CD14-positive monocyte (primary cell): ENCODE data around the gene RAB27A. TPM values are rescaled to one million over a fixed set of nuclear protein-coding genes. Genes with fewer than 3 reads are reported as not detected.

Experiments used
- DNase-seq, 3 donors: peaks; one replicate each; pipeline ENCODE4 v3.0.0-alpha.2; 2011 to 2022
- H2AFZ ChIP-seq: 2 replicates; pipeline ENCODE4 v1.6.0; 2012; ENCODE audit warnings: mild to moderate bottlenecking, low read depth, low read length, inconsistent platforms; ENCODE audit not compliant: insufficient read depth, poor library complexity, severe bottlenecking
- H3K27ac ChIP-seq, 2 donors: 1 replicate in 1 of 2; 2 replicates in 1 of 2; pipeline ENCODE4 v1.5.1; 2012 to 2013; ENCODE audit warnings: low read length in 2 of 2, control low read depth in 1 of 2, inconsistent platforms in 1 of 2, low read depth in 1 of 2, mild to moderate bottlenecking in 1 of 2
- H3K27me3 ChIP-seq, 2 donors: one replicate each; pipeline versions ENCODE4 v1.6.0 to v1.6.1; 2011 to 2013; ENCODE audit warnings: low read length in 2 of 2; ENCODE audit not compliant: control insufficient read depth in 2 of 2, insufficient read depth in 2 of 2
- H3K36me3 ChIP-seq, 2 donors: replicated peaks in 1 of 2; 1 replicate in 1 of 2; 2 replicates in 1 of 2; pipeline versions ENCODE4 v1.5.1 to v1.6.1; 2012 to 2013; ENCODE audit warnings: low read length in 2 of 2, control low read depth in 1 of 2, inconsistent platforms in 1 of 2, mild to moderate bottlenecking in 1 of 2; ENCODE audit not compliant: insufficient read depth in 2 of 2, control insufficient read depth in 1 of 2
- H3K4me1 ChIP-seq, 2 donors: 1 replicate in 1 of 2; 2 replicates in 1 of 2; pipeline versions ENCODE4 v1.5.1 to v1.6.1; 2012 to 2013; ENCODE audit warnings: low read length in 2 of 2, control low read depth in 1 of 2, inconsistent platforms in 1 of 2, mild to moderate bottlenecking in 1 of 2, moderate library complexity in 1 of 2; ENCODE audit not compliant: insufficient read depth in 2 of 2, control insufficient read depth in 1 of 2
- H3K4me2 ChIP-seq: replicated peaks from 2 replicates; pipeline ENCODE3; 2012; ENCODE audit warnings: low read length, moderate library complexity, mild to moderate bottlenecking; ENCODE audit not compliant: poor library complexity, severe bottlenecking; ENCODE audit errors: extremely low read depth
- H3K4me3 ChIP-seq, 3 experiments: fragments of 200-600 bp in 1 of 3; sonication (generic) in 1 of 3; replicated peaks in 1 of 3; 1 replicate in 2 of 3; 2 replicates in 1 of 3; pipeline ENCODE4 v1.5.1; 2011 to 2013; ENCODE audit warnings: low read length in 3 of 3, mild to moderate bottlenecking in 3 of 3, control low read depth in 2 of 3, low read depth in 2 of 3, inconsistent platforms in 1 of 3, moderate library complexity in 1 of 3
- H3K79me2 ChIP-seq: 2 replicates; pipeline ENCODE4 v1.6.0; 2012; ENCODE audit warnings: mild to moderate bottlenecking, control low read depth, inconsistent platforms, low read length, moderate library complexity; ENCODE audit not compliant: insufficient read depth
- H3K9ac ChIP-seq: 2 replicates; pipeline ENCODE4 v1.6.0; 2017; ENCODE audit warnings: low read length, mild to moderate bottlenecking; ENCODE audit not compliant: insufficient read depth, poor library complexity, severe bottlenecking
- H3K9me3 ChIP-seq, 2 donors: replicated peaks in 1 of 2; 1 replicate in 1 of 2; 2 replicates in 1 of 2; pipeline versions ENCODE4 v1.5.1 to v1.6.1; 2012 to 2013; ENCODE audit warnings: low read length in 2 of 2, control low read depth in 1 of 2; ENCODE audit not compliant: control insufficient read depth in 1 of 2, insufficient read depth in 1 of 2
- H4K20me1 ChIP-seq: 2 replicates; pipeline ENCODE4 v1.6.0; 2012; ENCODE audit warnings: mild to moderate bottlenecking, low read length, control low read depth, moderate library complexity; ENCODE audit not compliant: insufficient read depth
- H3K27ac Mint-ChIP-seq, 7 donors: one replicate each; pipeline ENCODE4 v1.8.0; 2020; ENCODE audit warnings: mild to moderate bottlenecking in 7 of 7, mixed read lengths in 7 of 7, moderate library complexity in 6 of 7, inconsistent platforms in 2 of 7
- H3K27me3 Mint-ChIP-seq, 3 donors: one replicate each; pipeline ENCODE4 v1.8.0; 2021 to 2022; ENCODE audit warnings: low read depth in 3 of 3, mild to moderate bottlenecking in 3 of 3, mixed read lengths in 3 of 3, moderate library complexity in 3 of 3, inconsistent platforms in 1 of 3
- H3K36me3 Mint-ChIP-seq, 2 donors: one replicate each; pipeline ENCODE4 v1.8.0; 2020; ENCODE audit warnings: mixed read lengths in 2 of 2, inconsistent platforms in 1 of 2, mild to moderate bottlenecking in 1 of 2
- H3K4me1 Mint-ChIP-seq: one replicate; pipeline ENCODE4 v1.8.0; 2020; ENCODE audit warnings: mild to moderate bottlenecking, mixed read lengths
- H3K4me3 Mint-ChIP-seq, 2 donors: one replicate each; pipeline ENCODE4 v1.8.0; 2020; ENCODE audit warnings: mild to moderate bottlenecking in 2 of 2, mixed read lengths in 2 of 2, moderate library complexity in 1 of 2
- H3K9me3 Mint-ChIP-seq, 7 donors: one replicate each; pipeline ENCODE4 v1.8.0; 2020 to 2022; ENCODE audit warnings: mixed read lengths in 7 of 7, mild to moderate bottlenecking in 6 of 7, moderate library complexity in 6 of 7, inconsistent platforms in 2 of 7
- whole genome bisulfite sequencing: methylation state at CpG from one replicate; pipeline ENCODE4 v1.1.5; 2013; ENCODE audit warnings: missing lambda C conversion rate; ENCODE audit not compliant: insufficient coverage; 5-methylcytosine and 5-hydroxymethylcytosine counted together
- intact Hi-C, 2 donors: fragments of 100-400 bp; cut with micrococcal nuclease; formaldehyde crosslinking; loops; one replicate each; pipeline versions ENCODE4 v1.15.0 to v1.15.1; 2023
- polyA plus RNA-seq, 3 donors: library from polyadenylated mRNA; depleted of rRNA in 1 of 3; unstranded in 2 of 3; stranded (reverse) in 1 of 3; fragments of 300-500 nt in 2 of 3; fragments of >200 nt in 1 of 3; fragmentation: Illumina TruSeq in 2 of 3; gene quantifications; 1 replicate in 2 of 3; 2 replicates in 1 of 3; pipeline ENCODE4 v1.2.3, GENCODE V29; 2012 to 2021
- TF ChIP-seq, protein P1 (sequence below): fragments of 200-600 bp; IDR thresholded peaks from one replicate; pipeline ENCODE4 v1.8.0; 2022; ENCODE audit warnings: antibody characterized with exemption, mild to moderate bottlenecking

RAB27A gene
- polyA plus RNA-seq, 3 donors = 70.1 to 159 (median 135) TPM

DNA sequence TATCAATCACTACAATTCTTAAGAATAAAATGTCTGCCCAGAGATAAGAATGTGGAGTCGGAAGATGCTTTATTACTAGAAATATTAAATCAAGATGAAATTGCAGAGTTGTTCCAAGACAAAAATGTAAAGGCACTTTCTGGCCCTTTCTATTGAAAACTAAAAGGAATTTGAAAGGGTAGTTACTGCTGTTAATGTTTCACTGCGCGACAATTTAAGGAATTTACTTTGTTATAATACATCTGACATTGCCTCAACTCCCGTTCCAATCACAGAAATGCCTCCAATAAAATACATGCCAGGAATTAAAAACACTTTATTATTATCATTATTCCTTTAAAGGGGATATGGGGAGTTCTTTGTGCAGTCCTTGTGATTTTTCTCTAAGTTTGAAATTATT lies 119.3 kb downstream of the RAB27A start:
- no peak overlapping the region for H3K9ac ChIP-seq
- no peak for DNase-seq
- H3K9me3 ChIP-seq = no peaks in the 10 kb centered on the region
- WGBS = no CpG with 5 or more reads among the region's 4 CpGs
- no peaks in the 10 kb centered on the region for H3K36me3 ChIP-seq
- Mint-ChIP-seq H3K9me3 (no peaks in the 10 kb centered on the region), H3K36me3 (peaks cover 6 to 7% of the 10 kb centered on the region in 2 donors), H3K27me3 (peaks cover 0 to 2% (median 0%) of the 10 kb centered on the region in 3 donors), H3K4me1 (no peaks in the 10 kb centered on the region), H3K4me3 (no peak overlapping the region), H3K27ac (no peak overlapping the region)
- H3K4me3 ChIP-seq = no peak overlapping the region
- H3K4me1 ChIP-seq = no peaks in the 10 kb centered on the region
- intact Hi-C loops = no loop called here
- no peaks in the 10 kb centered on the region for H3K27me3 ChIP-seq
- no peaks in the 10 kb centered on the region for H4K20me1 ChIP-seq
- H3K4me2 ChIP-seq = no peak overlapping the region
- no peak overlapping the region for H2AFZ ChIP-seq
- no peak overlapping the region for H3K27ac ChIP-seq
- no peaks in the 10 kb centered on the region for H3K79me2 ChIP-seq
- TF ChIP-seq, protein P1, sequence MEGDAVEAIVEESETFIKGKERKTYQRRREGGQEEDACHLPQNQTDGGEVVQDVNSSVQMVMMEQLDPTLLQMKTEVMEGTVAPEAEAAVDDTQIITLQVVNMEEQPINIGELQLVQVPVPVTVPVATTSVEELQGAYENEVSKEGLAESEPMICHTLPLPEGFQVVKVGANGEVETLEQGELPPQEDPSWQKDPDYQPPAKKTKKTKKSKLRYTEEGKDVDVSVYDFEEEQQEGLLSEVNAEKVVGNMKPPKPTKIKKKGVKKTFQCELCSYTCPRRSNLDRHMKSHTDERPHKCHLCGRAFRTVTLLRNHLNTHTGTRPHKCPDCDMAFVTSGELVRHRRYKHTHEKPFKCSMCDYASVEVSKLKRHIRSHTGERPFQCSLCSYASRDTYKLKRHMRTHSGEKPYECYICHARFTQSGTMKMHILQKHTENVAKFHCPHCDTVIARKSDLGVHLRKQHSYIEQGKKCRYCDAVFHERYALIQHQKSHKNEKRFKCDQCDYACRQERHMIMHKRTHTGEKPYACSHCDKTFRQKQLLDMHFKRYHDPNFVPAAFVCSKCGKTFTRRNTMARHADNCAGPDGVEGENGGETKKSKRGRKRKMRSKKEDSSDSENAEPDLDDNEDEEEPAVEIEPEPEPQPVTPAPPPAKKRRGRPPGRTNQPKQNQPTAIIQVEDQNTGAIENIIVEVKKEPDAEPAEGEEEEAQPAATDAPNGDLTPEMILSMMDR = no peak

DNA sequence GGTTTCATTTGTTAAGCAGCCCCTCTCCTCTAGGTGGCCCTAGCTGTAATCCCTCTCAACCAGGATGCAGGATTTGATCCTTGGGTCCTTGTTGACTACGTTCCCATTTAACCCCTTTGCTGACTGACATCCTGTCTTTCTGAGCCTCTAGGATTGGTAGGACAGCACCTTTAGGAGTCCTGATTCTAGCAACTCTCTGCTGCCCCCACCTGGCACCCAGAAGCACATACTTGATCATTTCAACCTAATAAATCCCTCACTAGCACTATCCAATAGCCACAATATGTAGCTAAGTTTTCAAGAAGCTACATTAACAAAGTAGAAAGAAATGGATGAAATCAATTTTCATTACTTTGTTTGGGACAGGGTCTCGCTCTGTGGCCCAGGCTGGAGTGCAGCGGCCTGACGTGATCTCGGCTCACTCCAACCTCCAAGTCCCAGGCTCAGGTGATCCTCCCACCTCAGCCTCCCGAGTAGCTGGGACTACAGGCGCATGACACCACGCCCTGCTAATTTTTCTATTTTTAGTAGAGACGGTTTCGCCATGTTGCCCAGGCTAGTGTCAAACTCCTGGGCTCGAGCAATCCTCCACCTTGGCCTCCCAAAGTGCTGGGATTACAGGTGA lies 121.2 kb downstream of the RAB27A start:
- Histone ChIP-seq H3K36me3 (no peaks in the 10 kb centered on the region), H2AFZ (no peak overlapping the region), H3K9ac (no peak overlapping the region), H3K4me1 (no peaks in the 10 kb centered on the region), H3K27ac (no peak overlapping the region), H3K4me2 (no peak overlapping the region), H3K27me3 (no peaks in the 10 kb centered on the region), H3K4me3 (no peak overlapping the region), H3K79me2 (no peaks in the 10 kb centered on the region), H4K20me1 (no peaks in the 10 kb centered on the region), H3K9me3 (no peaks in the 10 kb centered on the region)
- no peaks in the 10 kb centered on the region for H3K4me1 Mint-ChIP-seq
- peak; percentile 18 to 41 (median 33) for DNase-seq
- WGBS = 67% methylated on average over 9 of the region's 11 CpGs
- TF ChIP-seq, protein P1 = peak; percentile 86
- no peak overlapping the region for H3K4me3 Mint-ChIP-seq
- H3K9me3 Mint-ChIP-seq = no peaks in the 10 kb centered on the region
- peaks cover 0 to 2% (median 0%) of the 10 kb centered on the region in 3 donors for H3K27me3 Mint-ChIP-seq
- H3K36me3 Mint-ChIP-seq = no peaks in the 10 kb centered on the region
- H3K27ac Mint-ChIP-seq = no peak overlapping the region
- intact Hi-C loops = no loop called here
